HL-60 (cell line): ENCODE measurements around the gene MISP3.

ENCODE experiments used
- DNase-seq, 2 experiments: peaks; one replicate each; pipeline ENCODE4 v3.0.0-alpha.2; 2010 to 2020; ENCODE audit warnings: low read depth in 1 of 2, low spot score in 1 of 2
- H3K27ac ChIP-seq: fragments of 250-450 bp; sonication (Bioruptor Pico); replicated peaks from 2 replicates; pipeline ENCODE4 v1.5.1; 2020; ENCODE audit warnings: mild to moderate bottlenecking, moderate library complexity
- H3K27me3 ChIP-seq: fragments of 250-450 bp; sonication (Bioruptor Pico); 2 replicates; pipeline ENCODE4 v1.5.1; 2021; ENCODE audit warnings: mild to moderate bottlenecking, moderate library complexity; ENCODE audit not compliant: insufficient read depth, poor library complexity, severe bottlenecking
- H3K4me3 ChIP-seq: replicated peaks from 2 replicates; pipeline ENCODE4 v1.5.1; 2011; ENCODE audit warnings: mild to moderate bottlenecking, control low read depth, low read length; ENCODE audit not compliant: insufficient read depth
- GABPA ChIP-seq: IDR thresholded peaks from 2 replicates; pipeline ENCODE4 v1.6.1; 2012; ENCODE audit warnings: low read depth
- POLR2AphosphoS5 ChIP-seq: IDR thresholded peaks from 2 replicates; pipeline ENCODE4 v1.6.1; 2012; ENCODE audit warnings: low read depth
- SPI1 ChIP-seq: IDR thresholded peaks from 2 replicates; pipeline ENCODE4 v1.6.1; 2012; ENCODE audit warnings: low read depth, mild to moderate bottlenecking, borderline replicate concordance
- TF ChIP-seq, protein P1 (sequence below): IDR thresholded peaks from 2 replicates; pipeline ENCODE4 v1.6.1; 2012; ENCODE audit warnings: low read depth; ENCODE audit not compliant: insufficient replicate concordance
- TF ChIP-seq, protein P2 (sequence below): IDR thresholded peaks from one replicate; pipeline ENCODE4 v1.5.1; 2011; ENCODE audit warnings: low read length, control low read depth, inconsistent platforms; ENCODE audit not compliant: insufficient read depth

Gene MISP3

DNA sequence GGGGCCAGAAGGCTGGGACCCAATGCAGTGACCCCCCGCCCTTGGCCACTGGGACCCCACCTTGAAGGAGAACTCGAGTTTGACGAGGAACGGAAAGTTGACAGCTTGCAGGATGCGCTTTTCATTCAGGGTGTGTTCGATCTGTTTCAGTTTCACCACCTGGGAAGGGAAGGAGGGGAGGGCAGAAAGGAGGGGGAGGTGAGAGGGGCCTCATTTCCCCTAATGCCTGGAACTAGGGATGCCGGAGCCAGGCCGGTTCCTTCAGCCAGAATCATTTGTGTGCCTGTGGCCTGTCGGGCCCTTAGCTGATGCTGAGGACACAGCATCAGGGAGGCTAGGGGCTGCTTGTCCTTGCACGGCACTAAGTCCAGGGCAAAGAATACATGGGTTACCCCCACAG, 30.2 kb downstream of the MISP3 start:
- TF ChIP-seq GABPA: no peak
- TF ChIP-seq, protein P1, sequence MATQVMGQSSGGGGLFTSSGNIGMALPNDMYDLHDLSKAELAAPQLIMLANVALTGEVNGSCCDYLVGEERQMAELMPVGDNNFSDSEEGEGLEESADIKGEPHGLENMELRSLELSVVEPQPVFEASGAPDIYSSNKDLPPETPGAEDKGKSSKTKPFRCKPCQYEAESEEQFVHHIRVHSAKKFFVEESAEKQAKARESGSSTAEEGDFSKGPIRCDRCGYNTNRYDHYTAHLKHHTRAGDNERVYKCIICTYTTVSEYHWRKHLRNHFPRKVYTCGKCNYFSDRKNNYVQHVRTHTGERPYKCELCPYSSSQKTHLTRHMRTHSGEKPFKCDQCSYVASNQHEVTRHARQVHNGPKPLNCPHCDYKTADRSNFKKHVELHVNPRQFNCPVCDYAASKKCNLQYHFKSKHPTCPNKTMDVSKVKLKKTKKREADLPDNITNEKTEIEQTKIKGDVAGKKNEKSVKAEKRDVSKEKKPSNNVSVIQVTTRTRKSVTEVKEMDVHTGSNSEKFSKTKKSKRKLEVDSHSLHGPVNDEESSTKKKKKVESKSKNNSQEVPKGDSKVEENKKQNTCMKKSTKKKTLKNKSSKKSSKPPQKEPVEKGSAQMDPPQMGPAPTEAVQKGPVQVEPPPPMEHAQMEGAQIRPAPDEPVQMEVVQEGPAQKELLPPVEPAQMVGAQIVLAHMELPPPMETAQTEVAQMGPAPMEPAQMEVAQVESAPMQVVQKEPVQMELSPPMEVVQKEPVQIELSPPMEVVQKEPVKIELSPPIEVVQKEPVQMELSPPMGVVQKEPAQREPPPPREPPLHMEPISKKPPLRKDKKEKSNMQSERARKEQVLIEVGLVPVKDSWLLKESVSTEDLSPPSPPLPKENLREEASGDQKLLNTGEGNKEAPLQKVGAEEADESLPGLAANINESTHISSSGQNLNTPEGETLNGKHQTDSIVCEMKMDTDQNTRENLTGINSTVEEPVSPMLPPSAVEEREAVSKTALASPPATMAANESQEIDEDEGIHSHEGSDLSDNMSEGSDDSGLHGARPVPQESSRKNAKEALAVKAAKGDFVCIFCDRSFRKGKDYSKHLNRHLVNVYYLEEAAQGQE: no peak
- no peak for TF ChIP-seq SPI1
- no peak for TF ChIP-seq POLR2AphosphoS5
- TF ChIP-seq, protein P2, sequence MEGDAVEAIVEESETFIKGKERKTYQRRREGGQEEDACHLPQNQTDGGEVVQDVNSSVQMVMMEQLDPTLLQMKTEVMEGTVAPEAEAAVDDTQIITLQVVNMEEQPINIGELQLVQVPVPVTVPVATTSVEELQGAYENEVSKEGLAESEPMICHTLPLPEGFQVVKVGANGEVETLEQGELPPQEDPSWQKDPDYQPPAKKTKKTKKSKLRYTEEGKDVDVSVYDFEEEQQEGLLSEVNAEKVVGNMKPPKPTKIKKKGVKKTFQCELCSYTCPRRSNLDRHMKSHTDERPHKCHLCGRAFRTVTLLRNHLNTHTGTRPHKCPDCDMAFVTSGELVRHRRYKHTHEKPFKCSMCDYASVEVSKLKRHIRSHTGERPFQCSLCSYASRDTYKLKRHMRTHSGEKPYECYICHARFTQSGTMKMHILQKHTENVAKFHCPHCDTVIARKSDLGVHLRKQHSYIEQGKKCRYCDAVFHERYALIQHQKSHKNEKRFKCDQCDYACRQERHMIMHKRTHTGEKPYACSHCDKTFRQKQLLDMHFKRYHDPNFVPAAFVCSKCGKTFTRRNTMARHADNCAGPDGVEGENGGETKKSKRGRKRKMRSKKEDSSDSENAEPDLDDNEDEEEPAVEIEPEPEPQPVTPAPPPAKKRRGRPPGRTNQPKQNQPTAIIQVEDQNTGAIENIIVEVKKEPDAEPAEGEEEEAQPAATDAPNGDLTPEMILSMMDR: no peak
- no peak overlapping the region for H3K4me3 ChIP-seq
- H3K27ac ChIP-seq: no peak overlapping the region
- no peak for DNase-seq
- no peaks in the 10 kb centered on the region for H3K27me3 ChIP-seq

DNA sequence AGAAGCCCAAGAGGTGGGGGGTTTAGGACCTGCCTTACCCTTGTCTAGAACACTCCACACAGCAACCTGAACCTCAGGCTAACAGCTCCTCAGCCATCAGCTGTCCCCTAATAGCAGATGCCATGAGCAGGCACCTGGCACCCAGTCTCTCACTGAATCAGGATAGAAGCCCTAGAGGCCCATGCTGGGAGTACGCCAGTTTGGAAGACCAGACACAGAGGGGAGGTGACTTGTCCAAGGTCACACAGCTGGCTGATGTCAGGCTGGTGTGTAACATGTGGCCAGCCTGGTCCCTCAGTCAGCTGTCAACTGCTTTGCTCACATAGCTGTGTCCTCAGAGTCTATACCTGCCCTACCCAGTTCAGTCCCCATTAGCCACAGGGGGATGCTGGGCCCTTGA, 30.7 kb downstream of the MISP3 start:
- TF ChIP-seq SPI1: no peak
- TF ChIP-seq GABPA: no peak
- TF ChIP-seq, protein P1: no peak
- TF ChIP-seq, protein P2: no peak
- TF ChIP-seq POLR2AphosphoS5: no peak
- H3K4me3 ChIP-seq: no peak overlapping the region
- no peaks in the 10 kb centered on the region for H3K27me3 ChIP-seq
- no peak for DNase-seq
- no peak overlapping the region for H3K27ac ChIP-seq

DNA sequence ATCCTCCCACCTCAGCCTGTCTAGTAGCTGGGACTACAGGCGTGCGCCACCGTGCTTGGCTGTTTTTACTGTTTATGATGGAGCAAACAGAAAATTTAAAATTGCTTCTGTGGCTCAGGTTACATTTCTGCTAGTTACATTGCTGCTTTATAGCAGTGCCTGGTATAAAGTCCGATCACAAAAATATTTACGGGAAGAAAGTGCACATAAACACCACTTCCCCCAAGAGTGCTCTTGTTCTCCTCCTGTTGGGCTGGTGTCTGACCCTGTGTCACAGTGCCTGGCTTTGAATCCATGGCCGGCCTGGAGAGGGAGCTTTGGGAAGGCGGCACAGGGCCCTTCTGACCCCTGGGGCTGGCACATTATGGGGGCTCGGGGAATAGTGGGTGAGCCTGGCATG, 33.1 kb downstream of the MISP3 start:
- Histone ChIP-seq H3K27ac (no peak overlapping the region), H3K27me3 (no peaks in the 10 kb centered on the region), H3K4me3 (no peak overlapping the region)
- TF ChIP-seq POLR2AphosphoS5: no peak
- no peak for TF ChIP-seq SPI1
- TF ChIP-seq, protein P1: no peak
- TF ChIP-seq, protein P2: no peak
- TF ChIP-seq GABPA: no peak
- DNase-seq: no peak
